Activated naive CD4-positive, alpha-beta T cell treated with anti-CD3 and anti-CD28 coated beads, Interleukin-2, amount 50 U/mL, for 16 hours (primary cell): ENCODE measurements around the gene OR2Y1.
"Not testable (repeated sequence)": the region's sequence is repeated elsewhere in the genome, so short reads cannot be mapped to it uniquely, and the experiment has no call there.

Experiments used
- DNase-seq: peaks from one replicate; pipeline ENCODE4 v3.0.0-alpha.2; 2020

The OR2Y1 gene, protein sequence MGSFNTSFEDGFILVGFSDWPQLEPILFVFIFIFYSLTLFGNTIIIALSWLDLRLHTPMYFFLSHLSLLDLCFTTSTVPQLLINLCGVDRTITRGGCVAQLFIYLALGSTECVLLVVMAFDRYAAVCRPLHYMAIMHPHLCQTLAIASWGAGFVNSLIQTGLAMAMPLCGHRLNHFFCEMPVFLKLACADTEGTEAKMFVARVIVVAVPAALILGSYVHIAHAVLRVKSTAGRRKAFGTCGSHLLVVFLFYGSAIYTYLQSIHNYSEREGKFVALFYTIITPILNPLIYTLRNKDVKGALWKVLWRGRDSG

DNA sequence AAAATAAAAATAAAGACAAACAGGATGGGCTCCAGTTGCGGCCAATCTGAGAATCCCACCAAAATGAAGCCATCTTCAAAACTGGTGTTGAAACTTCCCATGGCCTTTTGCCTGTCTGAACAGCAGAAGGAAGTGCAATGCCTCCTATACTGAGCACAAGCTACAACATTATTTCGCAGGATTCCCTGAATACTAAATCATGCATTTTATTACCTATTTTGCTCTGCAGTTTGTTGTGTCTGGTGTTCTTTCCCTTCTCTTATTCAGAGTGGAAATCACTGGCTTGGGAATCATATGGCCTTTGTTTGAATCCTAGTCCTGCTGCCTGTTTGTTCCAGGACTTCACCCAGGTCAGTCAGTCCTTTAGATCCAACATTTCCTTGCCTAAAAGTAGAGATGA, at the start of gene OR2Y1:
Gene OR2Y1, minus strand, starts transcription at position 101 of the 400 bp plus-strand sequence. Its CDS starts 0 bp downstream, at position 101.
- DNase-seq, result no peak

DNA sequence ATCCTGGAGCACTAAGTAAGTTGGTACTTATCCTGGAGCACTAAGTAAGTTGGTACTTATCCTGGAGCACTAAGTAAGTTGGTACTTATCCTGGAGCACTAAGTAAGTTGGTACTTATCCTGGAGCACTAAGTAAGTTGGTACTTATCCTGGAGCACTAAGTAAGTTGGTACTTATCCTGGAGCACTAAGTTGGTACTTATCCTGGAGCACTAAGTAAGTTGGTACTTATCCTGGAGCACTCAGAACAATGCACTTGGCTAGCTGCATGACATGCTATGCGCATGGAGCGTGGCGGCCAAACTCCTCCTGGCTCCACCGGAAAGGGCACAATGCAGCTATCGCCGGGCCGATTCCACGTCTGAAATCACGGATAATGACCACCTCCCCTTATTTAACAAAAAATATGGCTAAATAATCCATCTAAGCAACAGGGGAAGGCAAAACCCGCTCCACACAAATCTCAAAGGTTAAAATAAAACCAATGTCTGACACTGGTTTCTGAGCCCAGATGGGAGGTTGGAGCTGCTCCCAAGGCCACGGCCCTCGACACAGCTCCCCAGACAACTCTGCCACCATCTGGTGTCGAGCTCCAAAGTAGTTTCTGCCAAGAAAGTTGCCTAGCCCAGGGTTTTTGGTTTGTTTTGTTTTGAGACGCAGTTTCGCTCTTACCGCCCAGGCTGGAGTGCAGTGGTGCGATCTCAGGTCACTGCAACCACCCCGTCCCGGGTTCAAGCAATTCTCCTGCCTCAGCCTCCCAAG, 49.0 kb upstream of the OR2Y1 start:
- DNase-seq, result not testable (repeated sequence)

DNA sequence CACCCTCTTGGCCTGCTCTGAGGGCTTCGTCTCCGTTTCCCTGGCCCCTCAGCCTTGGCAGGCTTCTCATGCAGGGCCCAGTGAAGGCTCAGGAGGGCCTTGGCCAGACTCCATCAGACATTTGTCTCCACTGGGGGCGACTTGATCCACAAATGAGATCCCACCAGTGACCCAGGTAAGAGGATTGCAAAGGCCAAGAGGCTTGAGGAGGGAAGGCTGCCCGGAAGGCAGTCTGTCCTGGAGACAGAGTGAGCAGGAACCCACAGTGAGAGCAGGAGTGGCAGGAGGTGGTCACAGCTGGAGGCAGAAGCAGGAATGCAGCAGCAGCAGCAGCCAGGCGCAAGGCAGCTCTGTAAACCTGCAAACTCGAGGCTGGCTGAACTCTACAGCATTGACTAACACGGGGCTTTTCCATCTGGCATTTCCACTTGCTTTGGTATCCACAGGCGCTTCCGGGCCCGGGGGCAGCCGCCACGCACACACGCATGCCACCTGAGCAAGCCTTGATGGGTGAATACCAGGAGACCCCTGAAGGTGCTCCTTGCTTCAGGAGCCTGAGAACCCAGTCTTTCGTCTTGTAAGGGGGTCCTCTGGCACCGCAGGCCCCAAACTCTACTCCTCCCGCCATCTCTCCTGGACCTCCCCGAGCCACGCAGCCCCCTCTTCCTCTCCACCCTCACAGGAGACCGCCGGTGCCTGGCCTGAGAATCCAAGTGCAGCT, 48.0 kb upstream of the OR2Y1 start:
- DNase-seq, result no peak

- no peak for DNase-seq
Observed at GRCh38 chr5:180786531-180787398, 46.9 kb upstream of the OR2Y1 start.

DNA sequence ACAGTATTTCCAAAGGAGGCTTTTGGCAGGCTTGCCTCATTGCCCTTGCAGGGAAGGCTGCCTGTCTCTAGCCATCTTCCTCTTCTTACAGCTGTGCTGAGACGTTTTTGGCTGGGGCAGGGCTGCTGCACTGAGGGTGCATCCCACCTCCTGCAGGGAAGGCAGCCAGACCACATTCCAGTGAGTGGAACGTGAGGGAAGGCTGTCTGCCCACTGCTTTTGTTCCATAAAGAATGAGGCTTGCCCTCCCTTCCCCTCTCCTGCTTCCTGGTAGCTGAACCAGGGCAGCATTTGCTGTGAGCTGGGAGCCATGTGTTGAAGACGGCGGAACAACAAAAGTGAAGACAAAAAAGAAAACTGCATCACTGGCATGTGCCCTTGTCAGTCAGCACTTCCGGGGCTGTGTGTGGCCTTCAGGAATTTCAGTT, 46.0 kb upstream of the OR2Y1 start:
- DNase-seq, result no peak

DNA sequence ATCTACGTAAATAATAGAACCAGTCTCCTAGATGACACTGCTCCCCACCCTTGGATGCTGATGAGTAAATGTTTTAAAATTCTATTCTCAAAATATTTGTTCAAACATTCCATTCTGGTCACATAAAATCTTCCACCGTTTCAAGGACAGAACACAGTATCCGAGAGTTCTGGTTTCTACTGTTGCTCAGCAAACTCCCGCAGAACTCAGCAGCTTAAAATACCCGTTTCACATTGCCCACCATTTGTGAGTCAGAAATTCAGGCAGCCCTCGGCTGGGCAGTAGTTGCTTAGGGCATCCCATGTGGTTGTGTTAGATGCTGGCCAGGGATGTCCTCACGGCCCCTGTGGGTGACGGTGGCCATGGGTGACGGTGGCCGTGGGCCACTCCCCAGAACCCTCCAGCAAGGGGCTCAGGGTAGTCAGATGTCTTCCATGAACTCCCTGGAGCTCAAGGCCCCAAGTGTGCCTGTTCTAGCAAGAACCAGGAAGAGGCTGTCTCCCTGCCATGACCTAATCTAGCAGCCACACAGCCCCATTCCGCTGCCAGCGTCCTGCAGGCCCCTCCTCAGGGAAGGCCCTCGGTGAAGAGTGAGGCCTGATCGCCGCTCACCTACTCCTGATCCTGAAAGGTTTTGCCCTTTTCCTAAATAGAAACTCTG, 45.4 kb upstream of the OR2Y1 start:
- DNase-seq, result no peak

DNA sequence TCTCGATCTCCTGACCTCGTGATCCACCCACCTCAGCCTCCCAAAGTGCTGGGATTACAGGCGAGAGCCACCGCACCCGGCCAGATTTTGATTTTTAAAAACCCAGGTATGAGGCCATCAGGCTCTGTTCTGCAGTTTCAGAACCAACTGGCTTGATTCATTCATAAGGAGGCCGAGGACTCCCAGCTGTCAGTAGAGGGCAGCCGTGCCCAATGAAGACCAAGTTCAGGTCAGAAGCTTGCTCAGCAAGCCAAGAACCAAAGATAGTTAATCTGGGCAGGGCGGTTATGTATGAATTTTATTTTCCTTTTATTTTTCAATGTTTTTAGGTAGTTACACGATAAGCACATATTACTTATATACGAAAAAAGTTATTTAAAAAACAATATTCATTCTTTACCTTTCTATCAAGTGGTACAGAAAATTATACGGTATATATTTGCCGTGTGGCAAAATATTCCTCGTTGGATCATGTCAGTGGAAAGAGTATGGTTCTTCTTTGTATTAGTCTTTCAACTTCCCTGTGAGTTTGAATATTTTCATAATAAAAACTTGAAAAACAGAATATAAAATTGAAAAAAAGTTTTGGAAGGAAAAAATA, 44.7 kb upstream of the OR2Y1 start:
- DNase-seq, result peak; percentile 77

- no peak for DNase-seq
Observed at GRCh38 chr5:180783340-180784052, 43.6 kb upstream of the OR2Y1 start.

GRCh38 chr5:180782748-180783147, 42.9 kb upstream of the OR2Y1 start:
- no peak for DNase-seq

DNA sequence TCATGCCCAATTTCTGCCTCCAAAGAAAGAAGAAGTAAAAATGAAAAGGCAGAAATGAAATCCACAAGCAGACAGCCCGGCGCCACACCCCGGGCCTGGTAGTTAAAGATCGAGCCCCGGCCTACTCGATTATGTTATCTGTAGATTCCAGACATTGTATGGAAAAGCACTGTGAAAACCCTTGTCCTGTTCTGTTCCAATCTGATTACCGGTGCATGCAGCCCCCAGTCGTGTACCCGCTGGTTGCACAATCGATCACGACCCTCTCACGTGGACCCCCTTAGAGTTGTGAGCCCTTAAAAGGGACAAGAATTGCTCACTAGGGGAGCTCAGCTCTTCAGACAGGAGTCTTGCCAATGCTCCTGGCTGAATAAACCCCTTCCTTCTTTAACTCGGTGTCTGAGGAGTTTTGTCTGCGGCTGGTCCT, 42.1 kb upstream of the OR2Y1 start:
- DNase-seq, result not testable (repeated sequence)

DNA sequence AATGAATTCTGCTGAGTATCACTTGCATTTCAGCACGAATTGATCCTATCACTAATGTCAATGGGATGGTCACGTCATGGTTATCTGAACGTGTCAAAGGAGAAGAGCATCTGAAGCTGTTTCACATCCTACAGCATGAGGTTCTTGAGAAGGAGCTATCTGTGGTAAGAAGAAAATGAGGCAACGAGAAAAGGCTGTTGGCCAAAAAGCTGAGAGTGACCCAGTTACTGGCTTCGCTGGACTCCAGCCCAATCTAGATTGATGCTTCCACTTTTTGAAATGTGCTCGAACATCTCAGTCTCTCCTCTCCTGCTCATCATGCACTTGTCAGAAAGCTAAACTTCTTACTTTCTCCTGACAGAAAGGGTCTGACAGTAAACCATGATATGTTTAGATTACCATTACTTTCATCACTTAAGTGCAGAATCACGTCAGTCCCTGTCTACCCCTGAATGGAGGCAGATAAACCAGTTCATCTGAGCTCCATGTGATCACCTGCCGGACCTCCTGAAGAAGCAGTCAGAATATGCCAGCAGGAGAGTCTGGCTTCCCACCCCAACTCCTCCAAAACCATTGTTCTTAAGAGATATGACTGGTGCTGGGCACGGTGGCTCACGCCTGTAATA, 40.2 kb upstream of the OR2Y1 start:
- no peak for DNase-seq

GRCh38 chr5:180777475-180777874, 37.6 kb upstream of the OR2Y1 start:
- no peak for DNase-seq

- no peak for DNase-seq
Observed at GRCh38 chr5:180776376-180776775, 36.5 kb upstream of the OR2Y1 start.

- no peak for DNase-seq
Observed at GRCh38 chr5:180775624-180776023, 35.8 kb upstream of the OR2Y1 start.

GRCh38 chr5:180771839-180772238, 32.0 kb upstream of the OR2Y1 start:
- DNase-seq, result no peak

DNA sequence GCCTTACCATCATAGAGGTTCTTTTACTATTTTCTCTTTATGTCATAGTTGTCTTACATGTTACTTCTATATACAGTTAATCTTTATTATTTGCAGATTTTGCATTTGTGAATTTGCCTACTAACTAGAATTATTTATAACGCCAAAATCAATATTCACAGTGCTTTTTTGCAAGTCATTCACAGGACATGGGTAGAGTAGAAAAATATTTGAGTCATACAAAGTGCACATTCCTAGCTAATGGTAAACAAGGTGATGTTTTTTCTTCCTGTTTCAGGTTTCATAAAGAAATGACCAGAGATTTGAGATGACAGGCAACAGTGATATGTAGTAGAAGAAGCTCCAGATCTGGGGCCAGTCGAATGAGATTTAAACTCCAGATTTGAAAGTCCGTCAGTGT, 30.0 kb upstream of the OR2Y1 start:
- no peak for DNase-seq

DNA sequence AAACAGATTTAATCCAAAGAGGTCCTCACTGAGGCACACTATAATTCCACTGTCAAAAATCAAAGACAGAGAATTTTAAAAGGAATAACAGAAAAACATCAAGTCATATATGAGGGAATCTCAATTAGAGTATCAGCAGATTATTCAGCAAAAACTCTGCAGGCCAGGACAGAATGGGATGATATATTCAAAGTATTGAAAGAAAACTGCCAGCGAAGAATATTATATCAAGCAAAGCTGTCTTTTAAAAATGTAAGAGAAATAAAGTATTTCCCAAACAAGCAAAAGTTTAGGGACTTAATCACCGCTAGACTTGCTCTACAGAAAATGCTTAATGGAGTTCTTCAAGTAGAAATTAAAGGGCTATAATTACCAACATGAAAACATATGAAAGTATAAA, 15.7 kb upstream of the OR2Y1 start:
- DNase-seq, result no peak

- DNase-seq, result no peak
Observed at GRCh38 chr5:180744253-180744652, 4.4 kb upstream of the OR2Y1 start.

DNA sequence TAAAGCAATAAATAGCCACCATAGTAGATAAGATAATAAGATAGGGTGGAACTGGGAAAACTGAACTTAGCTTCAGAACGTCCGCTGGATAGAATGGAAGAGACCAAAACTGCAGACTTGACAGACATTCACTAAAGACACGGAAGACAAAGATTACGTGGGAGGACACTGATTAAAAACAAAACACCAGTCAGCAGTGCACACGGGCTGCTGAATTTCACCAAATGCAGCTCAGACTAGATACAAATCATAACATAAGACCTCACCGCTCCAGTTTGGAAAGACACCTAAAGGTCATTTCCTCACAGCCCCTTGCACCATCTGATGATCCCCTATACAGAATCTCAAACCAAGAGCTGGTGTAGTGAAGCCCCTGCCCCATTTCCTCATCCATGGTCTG, 2.9 kb upstream of the OR2Y1 start:
- no peak for DNase-seq

DNA sequence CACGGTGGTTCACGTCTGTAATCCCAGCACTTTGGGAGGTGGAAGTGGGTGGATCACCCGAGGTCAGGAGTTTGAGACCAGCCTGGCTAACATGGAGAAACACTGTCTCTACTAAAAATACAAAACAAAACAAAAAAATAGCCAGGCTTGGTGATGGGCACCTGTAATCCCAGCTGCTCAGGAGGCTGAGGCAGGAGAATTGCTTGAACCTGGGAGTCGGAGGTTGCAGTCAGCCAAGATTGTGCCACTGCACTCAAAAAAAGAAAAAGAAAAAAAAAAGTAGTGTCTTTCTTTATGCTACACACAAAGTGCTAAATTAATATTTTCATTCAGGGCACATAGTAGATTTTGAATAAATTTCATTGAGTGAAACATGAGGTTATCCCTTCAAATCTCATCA, 1.1 kb upstream of the OR2Y1 start:
- DNase-seq, result not testable (repeated sequence)

DNA sequence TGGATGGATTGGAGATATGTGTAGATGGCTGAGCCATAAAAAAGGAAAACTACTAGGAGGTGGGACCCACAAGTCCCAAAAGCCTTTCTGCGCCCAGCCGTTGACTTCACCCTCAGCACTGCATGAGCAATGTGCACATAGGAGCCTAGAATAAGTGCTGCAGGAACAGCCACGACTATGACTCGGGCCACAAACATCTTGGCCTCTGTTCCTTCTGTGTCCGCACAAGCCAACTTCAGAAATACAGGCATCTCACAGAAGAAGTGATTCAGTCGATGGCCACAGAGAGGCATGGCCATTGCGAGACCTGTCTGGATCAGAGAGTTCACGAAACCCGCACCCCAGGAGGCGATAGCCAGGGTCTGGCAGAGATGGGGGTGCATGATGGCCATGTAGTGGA, 587 bp downstream of the OR2Y1 start:
- no peak for DNase-seq
